C4-2B (cell line): ENCODE results near the gene ULK1.

Experiments used
- ZFX ChIP-seq: fragments of 450-650 bp; IDR thresholded peaks from 2 replicates; pipeline ENCODE4 v1.6.1; 2017
- TF ChIP-seq, protein P1 (sequence below): fragments of 450-650 bp; conservative IDR thresholded peaks from 2 replicates; pipeline ENCODE4 v1.5.1; 2017; ENCODE audit warnings: mild to moderate bottlenecking

DNA sequence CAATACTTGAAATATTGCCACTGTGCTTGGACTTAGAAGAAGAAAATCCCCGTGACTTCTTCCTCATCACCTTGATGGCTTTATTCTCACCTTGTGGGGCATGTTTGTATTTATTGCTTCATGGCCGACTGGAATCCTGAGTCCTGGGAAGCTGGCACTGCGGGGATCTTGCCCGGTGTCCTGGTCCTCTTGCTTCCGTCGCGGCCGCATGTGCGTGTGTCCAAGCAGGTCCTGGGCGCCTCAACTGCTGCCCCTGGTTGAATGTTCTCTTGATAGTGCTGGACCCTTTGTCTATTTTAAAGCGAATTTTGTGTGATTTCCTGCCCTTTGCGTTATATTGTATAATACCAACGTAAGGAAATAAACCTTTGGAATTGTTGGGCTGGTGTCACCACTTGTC lies 28.4 kb downstream of the ULK1 start:
- TF ChIP-seq, protein P1, sequence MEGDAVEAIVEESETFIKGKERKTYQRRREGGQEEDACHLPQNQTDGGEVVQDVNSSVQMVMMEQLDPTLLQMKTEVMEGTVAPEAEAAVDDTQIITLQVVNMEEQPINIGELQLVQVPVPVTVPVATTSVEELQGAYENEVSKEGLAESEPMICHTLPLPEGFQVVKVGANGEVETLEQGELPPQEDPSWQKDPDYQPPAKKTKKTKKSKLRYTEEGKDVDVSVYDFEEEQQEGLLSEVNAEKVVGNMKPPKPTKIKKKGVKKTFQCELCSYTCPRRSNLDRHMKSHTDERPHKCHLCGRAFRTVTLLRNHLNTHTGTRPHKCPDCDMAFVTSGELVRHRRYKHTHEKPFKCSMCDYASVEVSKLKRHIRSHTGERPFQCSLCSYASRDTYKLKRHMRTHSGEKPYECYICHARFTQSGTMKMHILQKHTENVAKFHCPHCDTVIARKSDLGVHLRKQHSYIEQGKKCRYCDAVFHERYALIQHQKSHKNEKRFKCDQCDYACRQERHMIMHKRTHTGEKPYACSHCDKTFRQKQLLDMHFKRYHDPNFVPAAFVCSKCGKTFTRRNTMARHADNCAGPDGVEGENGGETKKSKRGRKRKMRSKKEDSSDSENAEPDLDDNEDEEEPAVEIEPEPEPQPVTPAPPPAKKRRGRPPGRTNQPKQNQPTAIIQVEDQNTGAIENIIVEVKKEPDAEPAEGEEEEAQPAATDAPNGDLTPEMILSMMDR, result no peak
- TF ChIP-seq ZFX, result no peak
